WERI-Rb-1 (cell line): Measurements from ENCODE around the gene C2.
"Not testable (repeated sequence)": the region's sequence is repeated elsewhere in the genome, so short reads cannot be mapped to it uniquely, and the experiment has no call there.

ENCODE experiments used
- DNase-seq: peaks from one replicate; pipeline ENCODE4 v3.0.0-alpha.2; 2020
- H3K27ac ChIP-seq: fragments of 250-450 bp; sonication (Bioruptor Pico); 2 replicates; pipeline ENCODE4 v1.5.1; 2020; ENCODE audit warnings: mild to moderate bottlenecking, moderate library complexity
- H3K27me3 ChIP-seq: fragments of 250-450 bp; sonication (Bioruptor Pico); 2 replicates; pipeline ENCODE4 v1.5.1; 2021; ENCODE audit warnings: mild to moderate bottlenecking, low read depth, moderate library complexity; ENCODE audit not compliant: insufficient read depth, severe bottlenecking
- H3K36me3 ChIP-seq: fragments of 250-450 bp; sonication (Bioruptor Pico); 2 replicates; pipeline ENCODE4 v1.5.1; 2020; ENCODE audit warnings: mild to moderate bottlenecking, moderate library complexity
- H3K4me3 ChIP-seq: 2 replicates; pipeline ENCODE4 v1.5.1; 2011; ENCODE audit warnings: low read depth, mild to moderate bottlenecking, control low read depth, low read length
- H3K9me3 ChIP-seq: fragments of 250-450 bp; sonication (Bioruptor Pico); 2 replicates; pipeline ENCODE4 v1.5.1; 2021; ENCODE audit warnings: mild to moderate bottlenecking, moderate library complexity; ENCODE audit not compliant: severe bottlenecking
- CTCF ChIP-seq: IDR thresholded peaks from 2 replicates; pipeline ENCODE4 v1.5.1; 2011; ENCODE audit warnings: low read depth, mild to moderate bottlenecking, control low read depth, inconsistent platforms, low read length

The C2 gene

GRCh38 chr6:31977816-31978431, 50.4 kb downstream of the C2 start:
- DNase-seq, result no peak
- no peak overlapping the region for H3K4me3 ChIP-seq
- no peaks in the 10 kb centered on the region for H3K27me3 ChIP-seq
- H3K27ac ChIP-seq, result no peak overlapping the region
- TF ChIP-seq CTCF, result no peak
- H3K36me3 ChIP-seq, result peaks cover 18% of the 10 kb centered on the region
- peaks cover 5% of the 10 kb centered on the region for H3K9me3 ChIP-seq

GRCh38 chr6:31978831-31979230, 51.3 kb downstream of the C2 start:
- no peak for DNase-seq
- Histone ChIP-seq H3K9me3 (peaks cover 5% of the 10 kb centered on the region), H3K27ac (no peak overlapping the region), H3K27me3 (no peaks in the 10 kb centered on the region), H3K36me3 (peaks cover 18% of the 10 kb centered on the region), H3K4me3 (no peak overlapping the region)
- no peak for TF ChIP-seq CTCF

- H3K36me3 ChIP-seq, result peaks cover 16% of the 10 kb centered on the region
- no peak overlapping the region for H3K4me3 ChIP-seq
- no peak for DNase-seq
- H3K9me3 ChIP-seq, result peaks cover 5% of the 10 kb centered on the region
- no peak overlapping the region for H3K27ac ChIP-seq
- TF ChIP-seq CTCF, result no peak
- H3K27me3 ChIP-seq, result no peaks in the 10 kb centered on the region
Observed at GRCh38 chr6:31979238-31979898, 51.9 kb downstream of the C2 start.

GRCh38 chr6:31980195-31980876, 52.8 kb downstream of the C2 start:
- peaks cover 12% of the 10 kb centered on the region for H3K36me3 ChIP-seq
- H3K4me3 ChIP-seq, H3K9me3 ChIP-seq, DNase-seq, H3K27me3 ChIP-seq, H3K27ac ChIP-seq: not testable (repeated sequence)

GRCh38 chr6:31980998-31981397, 53.5 kb downstream of the C2 start:
- not testable (repeated sequence) for H3K27me3 ChIP-seq, H3K27ac ChIP-seq, H3K4me3 ChIP-seq, H3K9me3 ChIP-seq, DNase-seq
- H3K36me3 ChIP-seq, result peaks cover 12% of the 10 kb centered on the region

GRCh38 chr6:31981744-31982143, 54.2 kb downstream of the C2 start, which contains the start of gene C4A:
TSS of gene C4A (plus strand) at chr6:31982057. CDS start at chr6:31982108, 51 bp downstream.
- H3K9me3 ChIP-seq, H3K4me3 ChIP-seq, H3K27ac ChIP-seq, DNase-seq, H3K27me3 ChIP-seq: not testable (repeated sequence)
- peaks cover 12% of the 10 kb centered on the region for H3K36me3 ChIP-seq

GRCh38 chr6:31989363-31989762, 61.8 kb downstream of the C2 start:
- H3K9me3 ChIP-seq, H3K27ac ChIP-seq: not testable (repeated sequence)

GRCh38 chr6:31994421-31994820, 66.9 kb downstream of the C2 start:
- H3K4me3 ChIP-seq, H3K27me3 ChIP-seq, DNase-seq, H3K27ac ChIP-seq, H3K9me3 ChIP-seq, H3K36me3 ChIP-seq: not testable (repeated sequence)

More at GRCh38 chr6:31989363-31989762, 61.8 kb downstream of the C2 start:
- DNase-seq, H3K4me3 ChIP-seq, H3K27me3 ChIP-seq, H3K36me3 ChIP-seq: not testable (repeated sequence)
